CD14-positive monocyte (primary cell): ENCODE results near the gene NSMF. TPM values are rescaled to one million over a fixed set of nuclear protein-coding genes. Genes with fewer than 3 reads are reported as not detected.

ENCODE experiments used
- DNase-seq, 3 donors: peaks; one replicate each; pipeline ENCODE4 v3.0.0-alpha.2; 2011 to 2022
- H2AFZ ChIP-seq: 2 replicates; pipeline ENCODE4 v1.6.0; 2012; ENCODE audit warnings: mild to moderate bottlenecking, low read depth, low read length, inconsistent platforms; ENCODE audit not compliant: insufficient read depth, poor library complexity, severe bottlenecking
- H3K27ac ChIP-seq, 2 donors: 1 replicate in 1 of 2; 2 replicates in 1 of 2; pipeline ENCODE4 v1.5.1; 2012 to 2013; ENCODE audit warnings: low read length in 2 of 2, control low read depth in 1 of 2, inconsistent platforms in 1 of 2, low read depth in 1 of 2, mild to moderate bottlenecking in 1 of 2
- H3K27me3 ChIP-seq, 2 donors: one replicate each; pipeline versions ENCODE4 v1.6.0 to v1.6.1; 2011 to 2013; ENCODE audit warnings: low read length in 2 of 2; ENCODE audit not compliant: control insufficient read depth in 2 of 2, insufficient read depth in 2 of 2
- H3K36me3 ChIP-seq, 2 donors: replicated peaks in 1 of 2; 1 replicate in 1 of 2; 2 replicates in 1 of 2; pipeline versions ENCODE4 v1.5.1 to v1.6.1; 2012 to 2013; ENCODE audit warnings: low read length in 2 of 2, control low read depth in 1 of 2, inconsistent platforms in 1 of 2, mild to moderate bottlenecking in 1 of 2; ENCODE audit not compliant: insufficient read depth in 2 of 2, control insufficient read depth in 1 of 2
- H3K4me1 ChIP-seq, 2 donors: 1 replicate in 1 of 2; 2 replicates in 1 of 2; pipeline versions ENCODE4 v1.5.1 to v1.6.1; 2012 to 2013; ENCODE audit warnings: low read length in 2 of 2, control low read depth in 1 of 2, inconsistent platforms in 1 of 2, mild to moderate bottlenecking in 1 of 2, moderate library complexity in 1 of 2; ENCODE audit not compliant: insufficient read depth in 2 of 2, control insufficient read depth in 1 of 2
- H3K4me2 ChIP-seq: replicated peaks from 2 replicates; pipeline ENCODE3; 2012; ENCODE audit warnings: low read length, moderate library complexity, mild to moderate bottlenecking; ENCODE audit not compliant: poor library complexity, severe bottlenecking; ENCODE audit errors: extremely low read depth
- H3K4me3 ChIP-seq, 3 experiments: fragments of 200-600 bp in 1 of 3; sonication (generic) in 1 of 3; replicated peaks in 1 of 3; 1 replicate in 2 of 3; 2 replicates in 1 of 3; pipeline ENCODE4 v1.5.1; 2011 to 2013; ENCODE audit warnings: low read length in 3 of 3, mild to moderate bottlenecking in 3 of 3, control low read depth in 2 of 3, low read depth in 2 of 3, inconsistent platforms in 1 of 3, moderate library complexity in 1 of 3
- H3K79me2 ChIP-seq: 2 replicates; pipeline ENCODE4 v1.6.0; 2012; ENCODE audit warnings: mild to moderate bottlenecking, control low read depth, inconsistent platforms, low read length, moderate library complexity; ENCODE audit not compliant: insufficient read depth
- H3K9ac ChIP-seq: 2 replicates; pipeline ENCODE4 v1.6.0; 2017; ENCODE audit warnings: low read length, mild to moderate bottlenecking; ENCODE audit not compliant: insufficient read depth, poor library complexity, severe bottlenecking
- H3K9me3 ChIP-seq, 2 donors: replicated peaks in 1 of 2; 1 replicate in 1 of 2; 2 replicates in 1 of 2; pipeline versions ENCODE4 v1.5.1 to v1.6.1; 2012 to 2013; ENCODE audit warnings: low read length in 2 of 2, control low read depth in 1 of 2; ENCODE audit not compliant: control insufficient read depth in 1 of 2, insufficient read depth in 1 of 2
- H4K20me1 ChIP-seq: 2 replicates; pipeline ENCODE4 v1.6.0; 2012; ENCODE audit warnings: mild to moderate bottlenecking, low read length, control low read depth, moderate library complexity; ENCODE audit not compliant: insufficient read depth
- H3K27ac Mint-ChIP-seq, 7 donors: one replicate each; pipeline ENCODE4 v1.8.0; 2020; ENCODE audit warnings: mild to moderate bottlenecking in 7 of 7, mixed read lengths in 7 of 7, moderate library complexity in 6 of 7, inconsistent platforms in 2 of 7
- H3K27me3 Mint-ChIP-seq, 3 donors: one replicate each; pipeline ENCODE4 v1.8.0; 2021 to 2022; ENCODE audit warnings: low read depth in 3 of 3, mild to moderate bottlenecking in 3 of 3, mixed read lengths in 3 of 3, moderate library complexity in 3 of 3, inconsistent platforms in 1 of 3
- H3K36me3 Mint-ChIP-seq, 2 donors: one replicate each; pipeline ENCODE4 v1.8.0; 2020; ENCODE audit warnings: mixed read lengths in 2 of 2, inconsistent platforms in 1 of 2, mild to moderate bottlenecking in 1 of 2
- H3K4me1 Mint-ChIP-seq: one replicate; pipeline ENCODE4 v1.8.0; 2020; ENCODE audit warnings: mild to moderate bottlenecking, mixed read lengths
- H3K4me3 Mint-ChIP-seq, 2 donors: one replicate each; pipeline ENCODE4 v1.8.0; 2020; ENCODE audit warnings: mild to moderate bottlenecking in 2 of 2, mixed read lengths in 2 of 2, moderate library complexity in 1 of 2
- H3K9me3 Mint-ChIP-seq, 7 donors: one replicate each; pipeline ENCODE4 v1.8.0; 2020 to 2022; ENCODE audit warnings: mixed read lengths in 7 of 7, mild to moderate bottlenecking in 6 of 7, moderate library complexity in 6 of 7, inconsistent platforms in 2 of 7
- CTCF ChIP-seq: fragments of 200-600 bp; IDR thresholded peaks from one replicate; pipeline ENCODE4 v1.8.0; 2022; ENCODE audit warnings: antibody characterized with exemption, mild to moderate bottlenecking
- WGBS: methylation state at CpG from one replicate; pipeline ENCODE4 v1.1.5; 2013; ENCODE audit warnings: missing lambda C conversion rate; ENCODE audit not compliant: insufficient coverage; 5-methylcytosine and 5-hydroxymethylcytosine counted together
- intact Hi-C, 2 donors: fragments of 100-400 bp; cut with micrococcal nuclease; formaldehyde crosslinking; loops; one replicate each; pipeline versions ENCODE4 v1.15.0 to v1.15.1; 2023
- polyA plus RNA-seq, 3 donors: library from polyadenylated mRNA; depleted of rRNA in 1 of 3; unstranded in 2 of 3; stranded (reverse) in 1 of 3; fragments of 300-500 nt in 2 of 3; fragments of >200 nt in 1 of 3; fragmentation: Illumina TruSeq in 2 of 3; gene quantifications; 1 replicate in 2 of 3; 2 replicates in 1 of 3; pipeline ENCODE4 v1.2.3, GENCODE V29; 2012 to 2021

NSMF gene
- polyA plus RNA-seq, 3 donors, result 4.6 to 68.4 (median 5.3) TPM

DNA sequence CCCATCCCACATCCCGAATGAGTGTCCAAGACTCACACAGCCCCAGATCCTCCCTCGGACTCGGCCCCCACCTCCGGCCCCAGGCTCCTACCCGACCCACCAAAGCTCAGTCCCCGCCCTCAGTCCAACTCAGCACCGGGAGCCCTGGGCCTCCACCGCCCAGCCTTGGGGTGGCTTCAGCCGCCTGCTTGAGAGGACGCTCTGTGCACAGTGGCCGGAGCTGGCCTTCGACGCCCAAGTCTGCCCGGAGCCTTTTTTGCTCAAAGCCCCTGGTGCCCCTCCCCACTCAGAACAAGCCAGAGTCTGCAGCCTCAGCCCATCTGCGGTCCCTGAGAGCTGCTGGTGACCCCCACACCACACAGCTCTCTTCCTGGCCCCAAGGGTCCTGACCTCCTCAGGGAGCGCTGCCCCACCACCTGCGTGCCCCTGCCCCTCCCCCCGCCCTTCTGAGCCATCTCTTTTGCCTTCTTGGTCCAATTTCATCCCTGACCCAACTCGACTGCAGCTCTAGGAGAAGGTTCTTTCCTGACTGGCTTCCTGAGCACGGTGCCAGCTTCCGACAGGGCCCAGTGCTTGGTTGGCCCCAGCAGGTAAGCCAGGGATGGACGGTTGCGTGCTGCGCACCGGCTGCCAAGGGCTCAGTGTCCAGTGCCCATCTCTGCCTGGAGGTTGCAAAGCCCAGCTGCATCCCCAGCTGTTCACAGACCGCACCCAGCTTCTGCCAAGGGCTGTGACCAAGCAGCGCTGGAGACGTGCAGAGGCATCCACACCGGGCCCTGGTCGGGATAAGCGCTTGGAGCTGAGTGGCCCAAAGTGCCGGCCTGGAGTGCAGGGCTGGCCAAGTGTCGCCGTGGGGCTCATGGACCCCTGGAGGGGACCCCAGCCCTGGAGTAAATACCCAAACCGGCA, 27.7 kb upstream of the NSMF start:
- Mint-ChIP-seq H3K36me3 (no peaks in the 10 kb centered on the region), H3K9me3 (peaks cover 0 to 2% (median 0%) of the 10 kb centered on the region in 7 donors), H3K27me3 (peaks cover 1 to 7% (median 2%) of the 10 kb centered on the region in 3 donors), H3K27ac (no peak overlapping the region), H3K4me1 (peaks cover 10% of the 10 kb centered on the region), H3K4me3 (no peak overlapping the region)
- TF ChIP-seq CTCF, result no peak
- no peak overlapping the region for H3K4me3 ChIP-seq
- peaks cover 9 to 10% of the 10 kb centered on the region in 2 donors for H3K4me1 ChIP-seq
- no peak overlapping the region for H3K9ac ChIP-seq
- H3K4me2 ChIP-seq, result no peak overlapping the region
- no peaks in the 10 kb centered on the region for H3K9me3 ChIP-seq
- DNase-seq, result no peak
- no peak overlapping the region for H3K27ac ChIP-seq
- H3K27me3 ChIP-seq, result no peaks in the 10 kb centered on the region
- 96% methylated on average over 32 of the region's 35 CpGs for WGBS
- no peak overlapping the region for H2AFZ ChIP-seq
- H3K36me3 ChIP-seq, result no peaks in the 10 kb centered on the region
- no peaks in the 10 kb centered on the region for H3K79me2 ChIP-seq
- intact Hi-C loops, result no loop called here
- H4K20me1 ChIP-seq, result no peaks in the 10 kb centered on the region

- Histone ChIP-seq H3K9ac (no peak overlapping the region), H3K4me1 (peaks cover 11 to 14% of the 10 kb centered on the region in 2 donors), H3K36me3 (no peaks in the 10 kb centered on the region), H3K4me3 (no peak overlapping the region), H3K27me3 (no peaks in the 10 kb centered on the region), H2AFZ (no peak overlapping the region), H3K9me3 (no peaks in the 10 kb centered on the region), H3K79me2 (no peaks in the 10 kb centered on the region), H4K20me1 (no peaks in the 10 kb centered on the region), H3K4me2 (no peak overlapping the region), H3K27ac (no peak overlapping the region)
- Mint-ChIP-seq H3K4me3 (no peak overlapping the region), H3K36me3 (no peaks in the 10 kb centered on the region), H3K27ac (no peak overlapping the region), H3K4me1 (peaks cover 14% of the 10 kb centered on the region), H3K9me3 (peaks cover 0 to 2% (median 0%) of the 10 kb centered on the region in 7 donors), H3K27me3 (peaks cover 0 to 7% (median 1%) of the 10 kb centered on the region in 3 donors)
- intact Hi-C loops, result no loop called here
- no peak for DNase-seq
- 96% methylated on average over 10 of the region's 15 CpGs for WGBS
- no peak for TF ChIP-seq CTCF
These were observed 27.0 kb upstream of the NSMF start for GRCh38 chr9:137486141-137486490.
